ENCODE data around the gene NHS.

The NHS gene

DNA sequence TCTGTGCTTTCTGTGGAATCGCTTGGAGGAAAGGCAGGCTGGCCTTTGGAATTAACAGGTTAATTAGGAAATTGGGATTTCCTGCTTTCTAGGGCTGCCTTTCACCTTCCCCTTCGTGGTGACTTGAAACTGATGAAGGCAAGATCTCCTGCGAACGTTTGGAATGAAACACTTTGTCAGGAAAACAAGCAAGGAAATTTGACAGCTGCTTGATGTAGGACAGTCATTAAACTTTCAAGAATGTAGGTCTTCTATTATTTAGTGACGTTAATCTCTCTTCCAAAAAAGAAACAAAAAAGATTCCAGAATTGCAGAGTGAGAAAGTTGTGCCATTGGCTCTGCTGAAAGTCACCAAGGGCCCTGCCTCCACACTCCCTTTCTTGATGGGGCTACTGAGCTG, 206.6 kb downstream of the NHS start:
- no peak for DNase-seq (ENCODE audit: low read depth in 2 of 2, low spot score in 1 of 2)

DNA sequence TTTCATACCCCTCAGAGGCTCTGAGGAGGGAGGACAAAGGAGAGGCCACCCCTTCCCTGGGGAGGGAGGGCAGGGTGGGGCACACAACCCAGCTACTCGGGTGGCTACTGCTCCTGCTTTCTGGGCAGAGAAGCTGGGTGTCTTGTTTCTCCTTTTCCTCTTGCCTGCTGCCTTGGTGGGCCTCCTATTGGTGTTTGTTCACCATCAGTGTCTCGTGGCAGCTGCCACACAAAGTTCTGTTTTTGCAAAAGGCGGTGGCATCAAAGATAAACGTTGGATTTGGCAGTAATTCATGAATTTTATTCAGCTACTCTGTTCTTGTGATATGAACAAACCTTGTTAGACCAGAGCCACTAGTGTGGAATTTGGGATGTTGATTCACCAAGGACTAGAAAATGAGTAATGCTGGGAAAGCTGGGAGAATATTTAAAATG, 209.3 kb downstream of the NHS start:
- DNase-seq (ENCODE audit: low read depth in 2 of 2, low spot score in 1 of 2): no peak

DNA sequence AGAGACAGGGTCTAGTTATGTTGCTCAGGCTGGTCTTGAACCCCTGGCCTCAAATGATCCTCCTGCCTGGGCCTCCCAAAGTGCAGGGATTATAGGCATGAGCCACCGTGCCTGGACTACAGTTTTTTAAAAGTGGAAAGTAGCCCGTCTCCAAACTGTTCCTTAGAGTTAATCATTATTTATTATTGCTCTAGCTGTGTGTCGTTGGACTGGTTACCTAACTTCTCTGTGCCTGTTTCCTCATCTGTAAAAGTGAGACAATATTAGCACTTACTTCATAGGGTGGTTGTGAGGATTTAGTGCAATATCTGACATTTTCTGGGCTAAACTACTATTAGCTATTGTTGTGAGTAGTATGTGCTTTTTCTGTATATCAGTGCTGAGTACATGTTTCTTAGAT, 210.0 kb downstream of the NHS start:
- no peak for DNase-seq (ENCODE audit: low read depth in 2 of 2, low spot score in 1 of 2)

DNA sequence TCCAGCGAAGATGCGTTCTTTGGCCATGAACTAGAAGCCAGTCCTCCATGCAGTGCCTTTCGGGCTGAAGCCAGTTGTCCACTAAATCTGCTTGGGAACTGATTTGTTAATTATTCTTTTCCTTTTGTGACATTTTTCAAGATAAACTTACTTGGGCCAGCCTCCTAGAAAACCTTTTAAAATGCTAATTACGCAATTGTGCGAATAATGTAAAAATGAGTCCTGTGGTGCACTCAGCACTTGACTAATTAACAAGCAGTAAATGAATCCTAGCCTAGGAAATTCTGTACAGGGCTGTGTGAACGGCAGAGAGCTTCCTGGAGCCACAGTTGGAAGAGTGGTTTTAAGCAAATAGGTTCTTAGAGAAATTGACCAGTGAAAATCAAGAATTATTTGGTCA, 212.4 kb downstream of the NHS start:
- no peak for DNase-seq (ENCODE audit: low read depth in 2 of 2, low spot score in 1 of 2)

DNA sequence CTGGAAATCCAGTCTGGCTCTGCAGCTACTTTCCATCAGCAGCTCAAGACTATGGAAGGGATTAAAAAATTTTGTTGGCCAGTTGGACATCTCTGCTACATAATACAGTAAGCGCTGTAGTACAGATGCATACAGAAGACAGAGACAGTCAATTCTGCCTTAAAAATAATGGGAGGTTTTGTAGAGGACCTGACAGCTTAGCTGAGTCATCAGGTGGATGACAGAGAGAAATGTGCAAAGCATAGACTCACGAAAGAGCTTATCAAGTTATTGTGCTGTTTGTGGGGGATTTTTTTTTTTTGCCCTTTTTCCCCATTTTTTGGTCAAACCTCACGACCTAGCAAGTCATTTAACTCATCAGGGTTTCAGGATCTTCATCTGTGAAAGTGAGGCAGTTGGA, 213.3 kb downstream of the NHS start:
- DNase-seq (ENCODE audit: low read depth in 2 of 2, low spot score in 1 of 2): no peak

DNA sequence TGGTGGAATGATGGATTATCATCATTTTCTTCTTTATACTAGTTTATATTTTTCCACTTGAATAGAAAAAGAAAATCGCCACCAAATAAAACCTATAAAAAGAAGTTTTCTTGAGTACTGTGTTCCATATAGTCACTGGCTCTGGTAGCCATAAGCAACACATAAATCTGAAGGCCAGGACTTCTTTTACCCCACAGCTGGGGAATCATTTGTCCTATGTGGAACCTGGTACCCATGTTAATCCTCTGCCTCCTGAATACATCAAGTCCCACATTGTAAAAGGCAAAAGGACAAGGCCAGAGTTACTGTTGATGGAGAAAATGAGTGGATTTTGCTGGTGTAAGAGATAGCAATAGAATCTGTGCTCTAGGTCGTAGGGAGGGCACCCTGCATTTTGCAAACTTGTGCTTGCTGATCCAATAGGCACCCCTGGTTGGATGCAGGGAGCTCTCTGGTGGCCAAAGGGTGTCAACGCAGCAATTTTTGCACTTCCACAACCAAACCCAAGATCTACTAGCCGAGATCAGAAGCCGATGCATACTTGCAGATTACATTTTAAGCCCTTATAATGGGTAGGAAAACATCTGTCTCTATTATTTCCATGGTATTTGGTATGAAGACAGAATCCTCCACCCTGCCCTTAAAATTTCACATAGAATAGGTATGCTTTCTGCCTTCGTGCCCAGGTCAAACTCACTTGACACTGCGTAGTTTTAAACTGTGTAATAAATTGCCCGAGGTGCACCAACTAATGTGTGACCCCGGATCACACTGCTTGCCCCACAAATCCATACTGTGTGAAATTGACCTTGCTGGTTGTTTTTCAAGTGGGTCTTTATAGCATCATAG, 216.1 kb downstream of the NHS start:
- no peak for DNase-seq (ENCODE audit: low read depth in 2 of 2, low spot score in 1 of 2)

DNA sequence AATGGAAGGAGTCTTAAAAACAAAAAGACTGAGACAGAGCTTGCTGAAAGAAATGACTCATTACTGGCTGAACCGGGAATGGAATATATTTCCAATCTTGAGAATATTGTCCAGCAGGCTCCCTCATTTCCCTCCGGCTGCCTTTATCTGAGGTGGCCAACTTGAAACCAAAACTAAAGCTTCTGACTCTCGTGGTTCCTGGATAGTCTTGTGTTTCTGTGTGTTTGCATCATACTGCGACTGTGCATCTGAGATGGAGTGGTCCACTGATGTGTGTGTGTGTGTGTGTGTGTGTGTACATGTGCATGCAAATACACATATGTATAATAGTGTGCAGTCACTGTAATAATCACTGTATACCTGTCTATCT, 216.7 kb downstream of the NHS start:
- no peak for DNase-seq (ENCODE audit: low read depth in 2 of 2, low spot score in 1 of 2)

DNA sequence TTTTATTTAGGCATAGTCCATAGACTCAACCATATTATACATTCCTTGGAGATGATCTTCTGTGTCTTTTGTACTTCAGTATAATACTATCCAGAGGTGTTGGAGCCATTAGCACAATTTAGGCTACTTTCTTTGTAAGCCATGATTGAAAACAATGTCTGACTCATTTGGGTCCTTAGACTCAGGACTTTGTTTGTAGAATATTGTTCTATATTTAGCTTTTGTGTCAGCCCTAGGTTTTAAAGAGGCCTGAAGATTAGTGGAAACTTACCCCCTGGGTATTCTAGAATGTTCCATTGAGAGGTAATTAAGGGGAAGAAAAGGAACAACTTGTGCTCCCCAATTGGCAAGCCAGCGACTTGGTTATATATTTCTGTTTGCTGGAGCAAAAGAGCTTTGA, 217.1 kb downstream of the NHS start:
- DNase-seq (ENCODE audit: low read depth in 2 of 2, low spot score in 1 of 2): no peak

DNA sequence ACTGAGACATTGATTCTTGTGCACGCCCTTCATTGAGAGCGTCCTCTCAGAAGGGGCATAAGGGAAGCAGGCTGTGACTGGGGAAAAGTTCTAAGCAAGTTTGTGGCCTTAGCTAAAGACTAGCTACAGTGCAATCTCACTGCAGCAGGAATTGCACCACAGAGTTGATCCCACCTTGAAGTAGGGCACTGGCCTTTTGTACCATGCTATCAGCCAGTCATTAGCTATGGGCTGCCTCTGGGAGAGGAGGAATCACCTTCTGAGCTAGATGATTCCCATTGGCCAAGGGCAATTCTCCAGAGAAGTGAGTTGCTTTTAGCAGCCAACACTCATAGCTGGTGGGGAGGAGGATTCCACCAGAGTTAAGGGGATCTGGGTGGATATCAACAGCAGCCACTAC, 219.7 kb downstream of the NHS start:
- no peak for DNase-seq (ENCODE audit: low read depth in 2 of 2, low spot score in 1 of 2)

DNA sequence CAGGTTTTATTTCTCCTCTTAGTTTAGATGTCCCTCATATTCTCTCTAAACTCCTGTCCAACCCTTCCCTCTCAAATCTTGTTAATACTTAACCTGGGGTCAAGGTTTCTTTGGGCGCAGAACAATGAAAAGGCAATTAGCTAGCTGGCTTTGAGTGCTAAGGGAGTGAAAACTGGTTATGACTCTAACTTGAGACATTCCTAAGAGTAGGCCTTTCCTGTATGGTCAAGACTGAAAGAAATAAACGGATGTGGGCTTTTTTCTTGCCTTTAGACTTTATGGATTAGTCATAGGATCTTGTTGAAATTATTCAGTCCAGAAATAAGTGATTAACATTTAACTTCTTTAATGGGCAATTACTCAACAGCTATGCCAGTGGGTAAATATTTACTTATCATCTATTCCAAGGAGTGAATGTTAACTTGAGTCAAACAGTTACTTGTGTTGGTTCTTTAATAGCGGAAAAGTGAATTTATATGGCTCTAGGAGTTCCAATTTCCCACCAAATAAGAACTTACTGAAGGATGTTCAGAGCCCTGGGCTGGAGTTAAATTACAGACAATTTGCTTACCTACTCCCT, 220.5 kb downstream of the NHS start:
- DNase-seq (ENCODE audit: low read depth in 2 of 2, low spot score in 1 of 2): no peak

DNA sequence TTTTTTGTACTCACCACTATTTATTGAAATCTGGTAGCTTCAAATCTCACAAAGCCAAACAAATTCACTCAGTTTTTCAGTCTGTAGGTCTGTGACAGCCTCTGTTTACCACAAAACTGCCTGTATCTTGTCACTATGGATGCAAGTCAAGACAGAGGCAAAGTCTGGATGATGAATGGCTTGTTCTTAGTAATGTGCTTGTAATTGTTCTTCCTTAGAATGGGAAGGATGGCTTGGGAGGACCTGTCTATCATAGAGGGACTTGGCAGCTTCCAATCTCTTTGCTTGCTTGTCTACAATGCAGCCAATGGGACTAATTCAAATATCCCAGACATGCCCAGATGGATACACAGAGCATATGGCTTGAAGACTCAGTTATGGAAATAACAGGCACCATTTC, 221.1 kb downstream of the NHS start:
- no peak for DNase-seq (ENCODE audit: low read depth in 2 of 2, low spot score in 1 of 2)

DNA sequence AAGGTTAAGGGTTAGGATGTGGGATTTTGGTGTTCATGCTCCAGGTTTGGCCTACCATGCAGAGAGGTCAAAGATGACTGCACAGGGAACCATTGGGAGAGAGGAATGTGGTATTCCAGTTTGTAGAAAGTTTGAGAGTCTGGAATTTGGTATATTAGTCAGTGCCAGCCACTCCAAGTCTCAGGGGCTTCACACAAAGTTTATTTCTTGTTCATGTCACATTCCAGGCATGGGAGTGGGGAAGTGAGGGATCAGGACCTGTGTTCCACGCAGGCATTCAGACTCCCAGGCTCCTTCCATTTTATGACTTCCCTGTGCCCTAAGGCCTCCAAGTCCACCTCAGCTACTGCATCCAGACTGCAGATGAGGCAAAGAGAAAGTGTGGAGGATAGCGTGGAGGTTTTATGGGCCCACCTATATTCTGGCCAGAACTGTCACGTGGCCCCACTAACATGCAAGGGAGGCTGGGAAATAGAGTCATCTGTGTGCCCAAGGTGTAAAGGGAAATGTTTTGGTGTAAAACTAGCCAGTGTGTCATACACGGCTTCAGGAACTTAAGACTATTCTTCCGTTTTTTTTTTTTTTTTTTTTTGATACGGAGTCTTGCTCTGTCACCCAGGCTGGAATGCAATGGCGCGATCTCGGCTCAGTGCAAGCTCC, 221.7 kb downstream of the NHS start:
- no peak for DNase-seq (ENCODE audit: low read depth in 2 of 2, low spot score in 1 of 2)

DNA sequence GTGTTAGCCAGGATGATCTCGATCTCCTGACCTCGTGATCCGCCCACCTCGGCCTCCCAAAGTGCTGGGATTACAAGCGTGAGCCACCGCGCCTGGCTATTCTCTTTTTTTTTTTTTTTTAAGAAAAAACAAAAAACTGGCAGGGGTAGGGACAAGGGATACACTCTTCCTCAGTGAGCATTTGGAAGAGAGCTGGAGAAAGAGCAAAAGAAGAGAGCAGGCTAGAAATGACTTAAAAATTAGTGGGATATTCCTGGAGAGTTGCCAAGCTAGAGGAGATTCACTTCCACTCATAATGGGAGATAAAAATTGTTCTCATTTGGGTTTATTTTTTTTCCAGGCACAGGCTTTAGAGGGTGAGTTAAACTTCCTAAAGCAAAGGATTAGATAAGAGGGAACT, 222.3 kb downstream of the NHS start:
- no peak for DNase-seq (ENCODE audit: low read depth in 2 of 2, low spot score in 1 of 2)

DNA sequence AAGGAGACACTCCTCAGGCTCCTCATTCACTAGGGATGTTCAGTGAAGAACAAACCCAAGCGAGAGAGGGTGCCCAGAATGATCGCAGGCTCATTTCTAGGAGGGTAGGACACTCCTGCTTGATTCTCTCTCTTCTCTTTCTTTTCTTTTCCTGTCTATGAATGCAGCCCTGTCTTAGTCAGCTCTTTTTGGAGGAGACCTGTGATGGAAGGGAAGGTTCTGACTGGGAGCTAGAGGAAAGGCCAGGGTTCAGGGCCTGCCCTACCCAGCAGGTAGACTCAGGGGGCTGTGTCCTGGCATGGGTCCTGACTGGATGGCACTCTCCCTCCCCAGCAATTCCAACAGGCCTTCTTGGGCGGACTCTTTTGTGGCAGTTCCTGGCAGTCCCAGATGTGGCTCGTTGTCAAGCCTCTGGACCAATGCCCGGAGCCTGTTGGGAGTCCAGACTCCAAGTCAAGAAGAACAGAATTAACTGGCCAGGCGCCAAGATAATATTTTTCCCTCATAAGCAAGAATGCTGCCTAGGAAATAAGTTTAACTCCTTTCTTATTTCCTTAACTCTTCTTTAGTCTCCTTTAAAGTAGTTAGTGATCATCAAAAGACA, 222.9 kb downstream of the NHS start:
- DNase-seq (ENCODE audit: low read depth in 2 of 2, low spot score in 1 of 2): no peak

DNA sequence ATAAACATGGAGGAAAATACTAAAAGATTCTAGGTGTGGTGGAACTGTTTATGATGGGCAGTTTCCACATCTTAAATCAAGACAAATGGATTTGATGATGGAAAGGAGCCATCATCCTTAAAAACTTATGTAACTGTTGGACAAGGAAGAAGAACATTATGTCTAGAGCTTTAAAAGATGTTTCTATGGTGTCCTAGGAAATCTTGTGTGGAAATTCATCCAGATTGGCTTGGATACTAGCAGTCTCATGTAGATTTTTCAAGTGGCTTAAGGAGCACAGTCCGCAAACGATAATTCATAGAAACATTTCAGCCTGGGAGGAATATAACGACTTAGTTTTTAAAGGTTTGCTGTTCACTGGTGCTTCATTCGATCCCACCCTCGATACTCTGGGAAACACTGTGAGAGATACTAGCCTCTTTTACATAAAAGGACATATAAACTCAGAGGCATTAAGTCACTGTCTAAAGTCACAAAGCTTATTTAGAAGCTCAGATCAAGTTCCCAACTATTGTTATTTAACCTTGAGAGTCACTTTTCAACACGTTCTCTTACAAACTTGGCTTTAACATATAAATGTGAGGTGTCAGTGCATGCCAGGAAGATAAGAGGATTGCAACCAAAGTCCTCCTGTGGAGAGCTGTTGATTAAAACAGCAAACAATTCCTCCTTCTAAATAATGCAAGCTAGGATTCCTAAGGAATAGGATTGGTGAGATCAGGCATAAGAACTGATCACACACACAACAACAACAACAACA, 226.6 kb downstream of the NHS start:
- DNase-seq (ENCODE audit: low read depth in 2 of 2, low spot score in 1 of 2): no peak

DNA sequence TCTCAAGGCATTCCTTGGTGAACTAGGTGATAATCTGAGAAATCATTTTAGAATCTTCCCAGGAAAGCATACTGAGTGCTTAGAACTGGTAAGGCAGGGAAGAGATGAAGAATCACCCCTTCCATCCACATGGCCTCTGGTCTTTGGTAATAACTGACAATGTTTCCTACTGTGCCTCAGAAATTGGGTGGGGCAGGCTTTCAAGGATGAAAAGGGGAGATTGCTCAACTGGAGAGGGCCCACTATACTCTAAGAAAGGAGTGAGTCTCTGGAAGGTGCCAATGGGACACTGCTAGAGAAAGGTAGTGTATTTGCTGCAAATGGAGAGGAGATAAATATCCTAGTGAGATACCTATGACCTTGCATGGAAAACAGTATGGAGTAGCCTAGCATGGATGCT, 227.2 kb downstream of the NHS start:
- no peak for DNase-seq (ENCODE audit: low read depth in 2 of 2, low spot score in 1 of 2)

DNA sequence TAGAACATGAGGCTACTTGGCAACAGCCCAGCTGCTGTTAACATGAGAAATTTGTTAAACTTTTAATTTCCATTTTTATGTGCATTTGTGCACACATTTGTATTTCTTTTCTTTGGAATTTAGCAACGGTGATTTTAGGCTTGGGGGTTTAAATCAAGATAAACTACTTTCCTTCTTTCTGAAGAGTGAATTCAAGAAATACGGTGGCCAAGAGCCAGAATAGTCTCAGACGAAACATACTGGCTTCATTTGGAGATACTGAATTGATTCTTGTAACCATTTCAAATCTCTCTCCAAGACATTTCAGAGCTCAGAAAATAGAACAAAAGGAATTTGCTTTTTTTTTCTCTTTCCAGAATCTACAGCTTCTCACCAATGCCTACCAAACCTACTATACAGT, 228.2 kb downstream of the NHS start:
- DNase-seq (ENCODE audit: low read depth in 2 of 2, low spot score in 1 of 2): no peak

DNA sequence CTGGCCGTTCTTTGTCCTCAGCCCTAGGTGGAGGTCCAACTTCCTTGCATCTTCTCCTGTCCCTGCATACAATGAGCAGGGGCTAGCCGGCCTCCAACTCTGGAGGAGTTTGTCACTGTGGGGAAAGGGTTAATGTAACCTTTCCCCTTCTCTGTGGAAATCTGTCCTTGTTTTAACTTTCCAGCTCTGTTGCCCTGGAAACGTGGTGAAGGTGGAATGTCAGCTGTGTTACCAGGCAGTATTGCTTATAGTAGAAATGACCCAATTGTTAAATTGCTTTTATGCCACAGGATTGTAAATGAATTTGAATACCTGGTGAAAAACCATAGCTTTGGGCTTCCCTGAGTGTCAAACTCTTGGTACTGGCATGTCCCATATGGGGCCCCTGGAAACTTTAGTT, 230.7 kb downstream of the NHS start:
- no peak for DNase-seq (ENCODE audit: low read depth in 2 of 2, low spot score in 1 of 2)

DNA sequence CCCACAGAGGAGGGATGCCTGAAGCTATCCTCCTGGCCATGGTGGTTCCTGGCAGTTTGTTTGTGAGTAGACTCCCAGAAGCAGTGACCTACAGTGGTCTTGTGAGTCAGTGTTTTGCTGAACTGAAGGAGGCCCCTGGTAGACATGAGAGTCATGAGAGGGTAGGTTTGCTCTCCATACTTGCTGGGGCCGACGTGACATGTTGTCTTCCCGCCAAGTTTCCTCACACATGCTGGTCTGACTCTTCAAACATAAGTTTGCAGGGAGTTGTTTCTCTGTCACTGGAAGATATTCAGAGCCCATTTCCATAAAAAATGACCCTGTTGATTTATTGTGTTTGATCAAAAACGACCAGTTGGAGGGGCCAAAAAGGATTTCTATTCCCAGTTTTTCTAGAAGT, 231.2 kb downstream of the NHS start:
- no peak for DNase-seq (ENCODE audit: low read depth in 2 of 2, low spot score in 1 of 2)

DNA sequence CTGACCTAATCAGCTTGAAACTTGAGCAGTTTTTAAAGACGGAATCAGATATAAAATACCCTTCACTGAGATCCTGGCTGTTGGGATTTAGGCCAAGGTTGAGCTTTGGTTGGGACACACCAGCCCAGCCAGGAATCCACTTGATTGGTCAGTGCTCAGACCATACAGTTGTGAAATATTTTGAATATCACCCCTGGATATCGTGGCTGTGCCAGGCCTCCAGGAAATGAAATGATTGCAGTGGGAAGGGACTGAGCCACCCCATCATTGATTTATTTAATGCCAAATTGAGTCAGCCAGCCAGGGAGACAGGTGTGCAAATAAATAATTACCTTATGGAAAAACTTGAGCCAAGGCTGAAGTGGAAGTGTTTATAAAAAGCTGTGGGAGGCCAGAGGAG, 233.9 kb downstream of the NHS start:
- DNase-seq (ENCODE audit: low read depth in 2 of 2, low spot score in 1 of 2): no peak

DNA sequence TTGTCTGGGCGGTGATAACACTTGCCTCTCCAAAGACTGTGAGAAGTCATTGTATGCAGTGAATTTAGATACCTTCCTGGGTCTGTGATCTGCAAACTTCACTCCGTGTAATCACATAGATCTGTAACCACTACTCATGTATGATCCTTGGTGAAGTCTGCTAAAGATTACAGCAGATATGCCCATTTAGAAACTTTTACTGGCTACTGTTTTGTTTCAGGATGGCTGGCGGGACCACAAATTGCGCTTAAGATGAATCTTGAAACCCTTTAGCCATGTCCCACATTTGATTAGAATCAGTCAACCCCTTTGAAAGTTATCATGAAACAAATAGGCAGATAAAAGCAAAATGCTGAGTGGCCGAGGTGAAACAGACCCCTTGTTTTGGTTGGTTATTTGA, 235.8 kb downstream of the NHS start:
- DNase-seq (ENCODE audit: low read depth in 2 of 2, low spot score in 1 of 2): no peak
